Effector memory CD4-positive, alpha-beta T cell (primary cell): Measurements from ENCODE around the gene GNG4.

Experiments
- DNase-seq, 3 donors: peaks; one replicate each; pipeline ENCODE4 v3.0.0-alpha.2; 2020
- H3K27ac ChIP-seq: 2 replicates; pipeline ENCODE4 v1.7.0; 2013; ENCODE audit warnings: mild to moderate bottlenecking, low read length, moderate library complexity; ENCODE audit not compliant: insufficient read depth, poor library complexity, severe bottlenecking
- H3K27me3 ChIP-seq: replicated peaks from 2 replicates; pipeline ENCODE4 v1.7.0; 2013; ENCODE audit warnings: mild to moderate bottlenecking, low read length; ENCODE audit not compliant: insufficient read depth, control insufficient read depth, poor library complexity, severe bottlenecking
- H3K36me3 ChIP-seq: 2 replicates; pipeline ENCODE4 v1.7.0; 2013; ENCODE audit warnings: mild to moderate bottlenecking, low read length, moderate library complexity; ENCODE audit not compliant: control insufficient read depth, insufficient read depth
- H3K4me1 ChIP-seq: 2 replicates; pipeline ENCODE4 v1.7.0; 2013; ENCODE audit warnings: low read length, mild to moderate bottlenecking; ENCODE audit not compliant: control insufficient read depth, insufficient read depth, poor library complexity, severe bottlenecking
- H3K4me3 ChIP-seq: 2 replicates; pipeline ENCODE4 v1.7.0; 2013; ENCODE audit warnings: low read length, low read depth, mild to moderate bottlenecking; ENCODE audit not compliant: insufficient read depth, poor library complexity, severe bottlenecking
- H3K9me3 ChIP-seq: 2 replicates; pipeline ENCODE4 v1.7.0; 2013; ENCODE audit warnings: mild to moderate bottlenecking, low read length, moderate library complexity; ENCODE audit not compliant: control insufficient read depth

GNG4 gene

GRCh38 chr1:235671992-235672391, 22.4 kb upstream of the GNG4 start:
- DNase-seq, result no peak
- Histone ChIP-seq H3K27ac (no peak overlapping the region), H3K4me1 (no peaks in the 10 kb centered on the region), H3K9me3 (peaks cover 27% of the 10 kb centered on the region), H3K27me3 (no peaks in the 10 kb centered on the region), H3K4me3 (no peak overlapping the region), H3K36me3 (peaks cover 29% of the 10 kb centered on the region)

GRCh38 chr1:235670157-235670776, 20.7 kb upstream of the GNG4 start:
- no peaks in the 10 kb centered on the region for H3K27me3 ChIP-seq
- no peaks in the 10 kb centered on the region for H3K4me1 ChIP-seq
- H3K36me3 ChIP-seq, result peaks cover 12% of the 10 kb centered on the region
- H3K9me3 ChIP-seq, result peaks cover 23% of the 10 kb centered on the region
- H3K4me3 ChIP-seq, result no peak overlapping the region
- DNase-seq, result no peak
- no peak overlapping the region for H3K27ac ChIP-seq

GRCh38 chr1:235669277-235669676, 19.7 kb upstream of the GNG4 start:
- Histone ChIP-seq H3K36me3 (peaks cover 12% of the 10 kb centered on the region), H3K9me3 (peaks cover 18% of the 10 kb centered on the region), H3K27me3 (no peaks in the 10 kb centered on the region), H3K27ac (no peak overlapping the region), H3K4me3 (no peak overlapping the region), H3K4me1 (no peaks in the 10 kb centered on the region)
- no peak for DNase-seq

GRCh38 chr1:235663628-235664027, 14.0 kb upstream of the GNG4 start:
- Histone ChIP-seq H3K36me3 (peaks cover 10% of the 10 kb centered on the region), H3K27ac (no peak overlapping the region), H3K9me3 (no peaks in the 10 kb centered on the region), H3K27me3 (no peaks in the 10 kb centered on the region), H3K4me1 (no peaks in the 10 kb centered on the region), H3K4me3 (no peak overlapping the region)
- DNase-seq, result no peak

- no peak for DNase-seq
- H3K36me3 ChIP-seq, result peaks cover 10% of the 10 kb centered on the region
- H3K9me3 ChIP-seq, result no peaks in the 10 kb centered on the region
- H3K4me1 ChIP-seq, result no peaks in the 10 kb centered on the region
- no peak overlapping the region for H3K27ac ChIP-seq
- no peak overlapping the region for H3K4me3 ChIP-seq
- H3K27me3 ChIP-seq, result no peaks in the 10 kb centered on the region
These were observed 12.0 kb upstream of the GNG4 start for GRCh38 chr1:235661568-235661967.

- DNase-seq, result no peak
- no peak overlapping the region for H3K27ac ChIP-seq
- no peaks in the 10 kb centered on the region for H3K9me3 ChIP-seq
- no peak overlapping the region for H3K4me3 ChIP-seq
- peaks cover 10% of the 10 kb centered on the region for H3K36me3 ChIP-seq
- no peaks in the 10 kb centered on the region for H3K27me3 ChIP-seq
- H3K4me1 ChIP-seq, result no peaks in the 10 kb centered on the region
These were observed 9.7 kb upstream of the GNG4 start for GRCh38 chr1:235659186-235659771.

- no peaks in the 10 kb centered on the region for H3K9me3 ChIP-seq
- H3K4me3 ChIP-seq, result no peak overlapping the region
- no peak overlapping the region for H3K27ac ChIP-seq
- H3K36me3 ChIP-seq, result peaks cover 10% of the 10 kb centered on the region
- no peaks in the 10 kb centered on the region for H3K27me3 ChIP-seq
- no peak for DNase-seq
- no peaks in the 10 kb centered on the region for H3K4me1 ChIP-seq
These were observed 8.4 kb upstream of the GNG4 start for GRCh38 chr1:235657747-235658526.

- Histone ChIP-seq H3K4me3 (no peak overlapping the region), H3K27ac (no peak overlapping the region), H3K9me3 (no peaks in the 10 kb centered on the region), H3K27me3 (no peaks in the 10 kb centered on the region), H3K36me3 (peaks cover 5% of the 10 kb centered on the region), H3K4me1 (no peaks in the 10 kb centered on the region)
- no peak for DNase-seq
These were observed 7.7 kb upstream of the GNG4 start for GRCh38 chr1:235657269-235657668.

GRCh38 chr1:235652364-235652763, 2.8 kb upstream of the GNG4 start:
- no peak for DNase-seq
- Histone ChIP-seq H3K9me3 (no peaks in the 10 kb centered on the region), H3K27me3 (peaks cover 28% of the 10 kb centered on the region), H3K36me3 (no peaks in the 10 kb centered on the region), H3K4me1 (peaks cover 17% of the 10 kb centered on the region), H3K4me3 (no peak overlapping the region), H3K27ac (no peak overlapping the region)

GRCh38 chr1:235651170-235651806, 1.7 kb upstream of the GNG4 start:
- Histone ChIP-seq H3K27me3 (peaks cover 28% of the 10 kb centered on the region), H3K4me3 (no peak overlapping the region), H3K4me1 (peaks cover 17% of the 10 kb centered on the region), H3K9me3 (no peaks in the 10 kb centered on the region), H3K27ac (no peak overlapping the region), H3K36me3 (no peaks in the 10 kb centered on the region)
- DNase-seq, result no peak
